Esophagus (tissue), 2 donors: Measurements from ENCODE around the gene KCNJ6. TPM values are rescaled to one million over a fixed set of nuclear protein-coding genes. Genes with fewer than 3 reads are reported as not detected.
"Not testable (repeated sequence)": the region's sequence is repeated elsewhere in the genome, so short reads cannot be mapped to it uniquely, and the experiment has no call there.

Experiments
- H3K27ac ChIP-seq, 2 donors: one replicate each; pipeline ENCODE4 v1.5.1; 2013; ENCODE audit warnings: low read depth in 2 of 2, mild to moderate bottlenecking in 2 of 2, inconsistent platforms in 1 of 2, low read length in 1 of 2, moderate library complexity in 1 of 2
- H3K27me3 ChIP-seq, 2 donors: one replicate each; pipeline ENCODE4 v1.6.1; 2013; ENCODE audit warnings: low read length in 2 of 2, control low read depth in 1 of 2, mild to moderate bottlenecking in 1 of 2; ENCODE audit not compliant: insufficient read depth in 2 of 2, control insufficient read depth in 1 of 2
- H3K36me3 ChIP-seq, 2 donors: one replicate each; pipeline ENCODE4 v1.6.1; 2013; ENCODE audit warnings: low read length in 1 of 2; ENCODE audit not compliant: control insufficient read depth in 2 of 2, insufficient read depth in 2 of 2
- H3K4me1 ChIP-seq, 2 donors: one replicate each; pipeline ENCODE4 v1.6.1; 2013; ENCODE audit warnings: low read length in 1 of 2; ENCODE audit not compliant: control insufficient read depth in 2 of 2, insufficient read depth in 2 of 2
- H3K4me3 ChIP-seq, 2 donors: one replicate each; pipeline ENCODE4 v1.5.1; 2013; ENCODE audit warnings: low read length in 2 of 2, mild to moderate bottlenecking in 2 of 2, low read depth in 1 of 2, moderate library complexity in 1 of 2
- H3K9me3 ChIP-seq, 2 donors: one replicate each; pipeline ENCODE4 v1.6.1; 2013; ENCODE audit warnings: mild to moderate bottlenecking in 2 of 2, low read depth in 1 of 2, low read length in 1 of 2, moderate library complexity in 1 of 2; ENCODE audit not compliant: control insufficient read depth in 2 of 2, insufficient read depth in 1 of 2
- WGBS, 2 donors: extraction: QIAGEN DNeasy Blood & Tissue Kit; methylation state at CpG; one replicate each; pipeline ENCODE4 v1.1.7; 2013; 5-methylcytosine and 5-hydroxymethylcytosine counted together
- polyA plus RNA-seq, 2 donors: library from polyadenylated mRNA; stranded (reverse); fragments of 200-250 nt; gene quantifications; one replicate each; pipeline ENCODE4 v1.2.3, GENCODE V29; 2013
- donor health status: healthy with polysubstance abuse.
- donor health status: Bipolar disorder and iron deficiency.

The KCNJ6 gene
- polyA plus RNA-seq, 2 donors: under 0.01 TPM; not detected in 1

DNA sequence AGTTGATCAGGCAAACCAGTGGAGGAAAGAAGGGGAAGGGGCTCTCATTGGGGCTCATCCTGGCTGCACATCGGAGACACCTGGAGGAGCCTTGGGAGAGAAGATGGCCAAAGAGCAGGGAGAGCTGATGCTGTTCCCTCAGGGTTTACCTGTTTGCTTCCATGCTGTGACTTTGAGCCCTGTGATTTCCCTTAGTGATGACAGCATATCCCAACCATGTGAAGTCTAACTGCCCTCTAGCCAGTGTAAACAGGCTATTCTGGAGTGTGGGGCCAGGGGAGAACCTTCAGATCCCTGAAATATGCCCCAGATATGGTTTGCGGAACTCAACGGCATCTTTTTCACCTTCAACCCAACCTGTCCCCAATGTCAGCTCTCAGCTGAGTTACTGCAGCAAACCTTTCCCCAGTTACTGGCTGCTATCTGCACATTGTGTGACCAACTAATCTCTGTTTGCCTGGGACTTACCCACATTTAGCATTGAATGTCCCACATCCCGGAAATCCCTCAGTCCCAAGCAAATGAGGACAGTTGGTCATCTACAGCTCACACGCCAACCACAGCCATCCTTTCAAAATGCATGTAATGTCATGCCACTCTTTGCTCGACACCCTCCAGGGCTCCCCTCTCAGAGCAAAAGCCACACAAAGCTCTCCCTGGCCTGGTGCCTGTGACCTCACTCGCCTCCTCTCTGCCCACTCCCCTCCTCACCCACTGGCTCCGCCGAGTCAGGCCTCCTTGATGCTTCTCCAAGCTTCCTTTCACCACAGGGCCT, 242.3 kb downstream of the KCNJ6 start:
- H3K27me3 ChIP-seq: peaks cover 0 to 6% of the 10 kb centered on the region in 2 donors
- WGBS, 2 donors: 88 to 89% methylated on average over 9 of the region's 9 CpGs

DNA sequence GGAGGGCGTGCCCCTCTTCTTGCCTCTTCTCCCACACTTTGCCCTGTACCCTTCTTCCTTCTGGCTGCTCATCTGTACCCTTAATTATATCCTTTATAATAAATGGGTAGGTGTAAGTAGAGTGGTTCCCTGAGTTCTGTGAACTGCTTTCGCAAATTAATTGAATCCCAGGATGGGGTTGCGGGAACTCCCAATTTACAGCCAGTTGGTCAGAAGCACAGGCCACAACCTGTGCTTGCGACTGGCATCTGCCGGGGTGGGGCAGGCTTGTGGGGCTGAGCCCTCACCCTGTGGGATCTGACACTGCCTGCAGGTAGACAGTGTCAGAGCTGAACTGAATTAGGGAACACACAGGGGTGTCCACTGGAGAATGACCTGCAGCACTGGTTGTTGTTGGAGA, 244.9 kb downstream of the KCNJ6 start:
- peaks cover 0 to 6% of the 10 kb centered on the region in 2 donors for H3K27me3 ChIP-seq
- 77 to 84% methylated on average over 5 of the region's 5 CpGs for WGBS, 2 donors
- no peak overlapping the region for H3K4me3 ChIP-seq
- peaks cover 0 to 3% of the 10 kb centered on the region in 2 donors for H3K4me1 ChIP-seq
- no peak overlapping the region for H3K27ac ChIP-seq
- no peaks in the 10 kb centered on the region for H3K36me3 ChIP-seq
- H3K9me3 ChIP-seq: no peaks in the 10 kb centered on the region

More for the DNA sequence above, 242.3 kb downstream of the KCNJ6 start:
- Histone ChIP-seq H3K27ac (no peak overlapping the region), H3K4me3 (no peak overlapping the region), H3K9me3 (peaks cover 0 to 1% of the 10 kb centered on the region in 2 donors), H3K4me1 (peaks cover 0 to 3% of the 10 kb centered on the region in 2 donors), H3K36me3 (no peaks in the 10 kb centered on the region)

DNA sequence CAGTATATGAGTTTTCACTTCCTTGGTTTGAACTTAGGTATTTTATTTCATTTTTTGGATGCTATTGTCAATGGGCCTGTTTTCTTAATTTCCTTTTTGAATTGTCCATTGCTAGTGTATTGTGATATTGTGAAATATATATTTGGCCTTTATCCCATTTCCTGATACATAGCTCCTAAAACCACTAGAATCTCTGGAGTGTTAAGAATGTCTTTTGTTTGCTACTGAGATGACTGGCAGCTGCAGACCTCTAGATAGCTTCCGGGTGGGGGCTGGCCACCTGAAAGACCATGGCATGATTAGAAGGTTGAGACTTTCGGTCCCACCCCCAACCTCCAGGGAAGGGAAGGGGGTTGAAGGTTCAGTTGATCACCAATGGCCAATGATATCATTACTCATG, 245.4 kb downstream of the KCNJ6 start:
- H3K36me3 ChIP-seq: no peaks in the 10 kb centered on the region
- peaks cover 0 to 3% of the 10 kb centered on the region in 2 donors for H3K4me1 ChIP-seq
- no peak overlapping the region for H3K27ac ChIP-seq
- WGBS, 2 donors: 60 to 77% methylated on average over 2 of the region's 2 CpGs
- H3K4me3 ChIP-seq: no peak overlapping the region
- H3K27me3 ChIP-seq: peaks cover 0 to 7% of the 10 kb centered on the region in 2 donors
- no peaks in the 10 kb centered on the region for H3K9me3 ChIP-seq

DNA sequence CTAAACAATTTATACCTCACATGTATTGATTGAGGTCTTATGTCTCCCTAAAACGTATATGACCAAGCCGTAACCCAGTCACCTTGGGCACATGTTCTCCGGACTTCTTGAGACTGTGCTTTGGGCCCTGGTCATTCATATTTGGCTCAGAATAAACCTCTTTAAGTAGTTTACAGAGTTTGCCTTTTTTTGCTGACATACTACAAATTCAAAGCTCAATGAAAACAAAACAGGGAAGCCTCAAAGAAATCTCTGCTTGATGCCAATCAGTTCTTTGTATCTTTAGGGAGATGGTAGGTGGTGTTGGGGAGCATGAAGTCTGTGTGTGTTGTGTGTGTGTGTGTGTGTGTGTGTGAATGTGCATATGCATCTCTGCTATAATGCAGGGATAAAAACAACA, 247.0 kb downstream of the KCNJ6 start:
- Histone ChIP-seq H3K9me3 (no peaks in the 10 kb centered on the region), H3K4me3 (no peak overlapping the region), H3K4me1 (no peaks in the 10 kb centered on the region), H3K36me3 (no peaks in the 10 kb centered on the region), H3K27ac (no peak overlapping the region), H3K27me3 (peaks cover 0 to 6% of the 10 kb centered on the region in 2 donors)
- 84 to 91% methylated on average over 3 of the region's 3 CpGs for WGBS, 2 donors

DNA sequence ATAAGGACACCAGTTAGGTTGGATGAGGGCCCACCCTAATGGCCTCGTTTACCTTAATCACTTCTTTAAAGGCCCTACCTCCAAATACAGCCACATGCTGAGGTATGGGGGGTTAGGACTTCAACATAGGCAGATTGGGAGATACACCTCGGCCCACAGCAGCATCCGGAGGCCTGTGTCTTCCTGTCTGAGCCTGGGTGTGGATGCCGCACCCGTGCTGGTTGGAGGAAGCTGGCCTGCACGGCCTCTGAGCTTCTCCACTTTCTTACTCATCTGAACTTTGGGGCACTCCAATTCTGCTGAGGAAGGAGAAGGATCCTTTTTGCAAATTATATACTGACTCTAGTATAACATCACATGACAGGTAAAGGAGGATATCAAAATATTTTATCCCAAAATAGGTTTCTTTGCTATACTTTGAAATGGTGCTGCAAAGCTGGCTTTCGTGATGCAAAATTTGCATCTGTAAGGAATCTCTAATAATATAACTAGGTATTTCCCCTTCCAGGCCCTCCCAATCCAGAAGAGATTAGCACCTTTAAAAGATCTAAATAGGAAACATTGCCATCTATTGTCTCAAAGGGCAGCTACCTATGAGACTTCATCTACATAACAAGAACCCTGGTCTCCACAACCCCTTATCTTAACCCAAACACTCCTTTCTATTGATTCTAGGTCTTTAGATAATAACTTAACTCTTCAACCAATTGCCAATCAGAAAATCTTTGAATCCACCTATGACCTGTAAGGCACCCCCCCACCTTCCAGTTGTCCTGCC, 247.6 kb downstream of the KCNJ6 start:
- Histone ChIP-seq H3K9me3 (no peaks in the 10 kb centered on the region), H3K4me1 (no peaks in the 10 kb centered on the region), H3K27me3 (peaks cover 0 to 6% of the 10 kb centered on the region in 2 donors), H3K27ac (no peak overlapping the region), H3K4me3 (no peak overlapping the region), H3K36me3 (no peaks in the 10 kb centered on the region)
- 84 to 85% methylated on average over 7 of the region's 7 CpGs for WGBS, 2 donors

DNA sequence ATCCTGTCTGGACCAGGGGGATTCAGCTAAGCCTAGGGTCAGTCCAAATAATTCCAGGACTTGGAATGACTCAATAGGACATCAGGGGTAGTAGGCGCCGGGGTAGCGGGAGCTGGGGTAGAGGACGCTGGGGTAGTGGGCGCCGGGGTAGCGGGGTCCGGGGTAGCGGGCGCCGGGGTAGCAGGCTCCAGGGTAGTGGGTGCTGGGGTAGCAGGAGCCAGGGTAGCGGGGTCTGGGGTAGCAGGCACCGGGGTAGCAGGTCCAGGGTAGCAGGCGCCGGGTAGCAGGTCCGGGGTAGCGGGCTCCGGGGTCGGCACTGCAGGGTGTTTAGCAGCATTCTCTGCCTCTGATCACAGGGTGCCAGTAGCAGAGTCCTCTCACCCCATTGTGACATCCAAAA, 248.9 kb downstream of the KCNJ6 start:
- 97% methylated on average over 12 to 19 of the region's 19 CpGs for WGBS, 2 donors
- Histone ChIP-seq H3K9me3 (no peaks in the 10 kb centered on the region), H3K27me3 (peaks cover 0 to 4% of the 10 kb centered on the region in 2 donors), H3K4me3 (no peak overlapping the region), H3K27ac (no peak overlapping the region), H3K4me1 (no peaks in the 10 kb centered on the region), H3K36me3 (no peaks in the 10 kb centered on the region)

DNA sequence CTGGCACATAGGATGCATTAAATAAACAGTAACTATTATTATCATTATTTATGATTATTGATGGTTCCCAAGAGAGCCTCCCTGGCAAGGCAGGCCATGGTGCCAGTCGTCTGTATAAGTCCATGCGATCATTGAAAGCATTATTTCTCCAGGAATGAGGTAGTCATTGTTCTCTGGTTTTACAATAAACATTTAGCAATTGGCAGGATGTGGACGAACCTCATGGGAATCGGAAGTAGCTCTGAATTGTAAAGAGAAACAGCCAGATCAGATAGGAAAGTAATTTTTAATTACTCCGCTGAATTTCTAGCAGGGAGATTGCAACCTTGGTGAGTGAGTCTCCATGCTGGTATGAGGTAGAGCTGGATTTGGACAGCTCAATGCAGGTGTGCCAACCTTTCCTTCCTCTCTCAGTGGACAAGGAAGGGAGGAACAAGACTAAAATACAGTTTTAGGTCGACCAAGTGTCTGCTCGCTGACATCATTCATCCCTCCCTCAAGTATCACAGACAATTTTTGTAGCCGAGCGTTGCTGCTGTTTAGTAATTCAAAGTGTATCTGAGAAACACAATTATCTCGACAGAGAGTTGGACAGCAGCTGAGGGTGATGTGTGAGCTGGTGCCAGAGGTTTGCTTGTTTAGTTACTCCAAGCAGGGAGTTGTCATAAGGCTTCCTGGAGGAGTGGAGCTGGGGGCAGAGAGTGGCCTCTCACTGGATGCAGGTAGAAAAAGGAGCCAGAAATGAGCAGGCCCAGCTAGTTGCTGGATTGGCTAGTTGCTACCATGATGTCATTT, 250.8 kb downstream of the KCNJ6 start:
- H3K27ac ChIP-seq: no peak overlapping the region
- 57% methylated on average over 10 of the region's 10 CpGs for WGBS, 2 donors

DNA sequence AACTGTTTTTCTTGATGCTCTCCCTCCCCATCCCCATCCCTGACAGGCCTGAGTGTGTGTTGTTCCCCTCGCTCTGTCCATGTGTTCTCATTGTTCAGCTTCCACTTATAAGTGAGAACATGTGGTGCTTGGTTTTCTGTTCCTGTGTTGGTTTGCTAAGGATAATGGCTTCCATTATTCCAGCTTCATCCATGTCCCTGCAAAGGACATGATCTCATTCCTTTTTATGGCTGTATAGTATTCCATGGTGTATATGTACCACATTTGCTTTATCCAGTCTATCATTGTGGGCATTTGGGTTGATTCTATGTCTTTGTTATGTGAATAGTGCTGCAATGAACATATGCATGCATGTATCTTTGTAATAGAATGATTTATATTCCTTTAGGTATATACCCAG, 254.0 kb downstream of the KCNJ6 start:
- H3K27ac ChIP-seq, H3K36me3 ChIP-seq, H3K9me3 ChIP-seq, H3K4me1 ChIP-seq, H3K27me3 ChIP-seq, H3K4me3 ChIP-seq: not testable (repeated sequence)
- 92 to 100% methylated on average over 1 of the region's 1 CpG for WGBS, 2 donors

More for the DNA sequence above, 250.8 kb downstream of the KCNJ6 start:
- H3K27me3 ChIP-seq: peaks cover 0 to 4% of the 10 kb centered on the region in 2 donors
- H3K4me3 ChIP-seq: no peak overlapping the region
- peaks cover 0 to 2% of the 10 kb centered on the region in 2 donors for H3K9me3 ChIP-seq
- H3K4me1 ChIP-seq: no peaks in the 10 kb centered on the region
- no peaks in the 10 kb centered on the region for H3K36me3 ChIP-seq

DNA sequence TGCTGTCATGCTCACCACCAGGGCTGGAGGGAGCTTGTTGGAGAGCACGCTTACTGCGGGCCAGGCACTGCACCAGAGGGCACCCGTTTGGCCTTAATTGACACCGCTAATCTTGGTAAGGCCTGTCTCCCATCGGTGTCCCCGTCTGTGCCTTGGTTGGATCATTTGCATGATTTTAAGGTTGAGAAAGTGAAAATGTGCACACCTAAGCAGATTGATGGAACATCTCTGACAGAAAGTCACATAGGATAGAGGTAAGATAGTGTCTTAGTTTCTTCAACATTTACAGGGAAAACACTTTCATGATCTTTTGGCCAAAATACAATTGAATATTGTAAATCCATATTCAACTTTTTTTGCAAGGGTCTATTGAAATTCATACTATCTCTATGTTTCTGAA, 255.5 kb downstream of the KCNJ6 start:
- Histone ChIP-seq H3K9me3 (peaks cover 0 to 3% of the 10 kb centered on the region in 2 donors), H3K4me3 (no peak overlapping the region), H3K36me3 (no peaks in the 10 kb centered on the region), H3K4me1 (peaks cover 2 to 5% of the 10 kb centered on the region in 2 donors), H3K27ac (no peak overlapping the region), H3K27me3 (peaks cover 0 to 1% of the 10 kb centered on the region in 2 donors)
- WGBS, 2 donors: 96% methylated on average over 6 of the region's 6 CpGs
